Activated CD8-positive, alpha-beta memory T cell treated with anti-CD3 and anti-CD28 coated beads for 36 hours (primary cell): ENCODE measurements around the gene AOPEP. TPM values are rescaled to one million over a fixed set of nuclear protein-coding genes. Genes with fewer than 3 reads are reported as not detected.

Source experiments
- CTCF ChIA-PET: fragments of 350-600 bp; sonication (Branson Sonifier 250); formaldehyde crosslinking; loops from one replicate; lab custom pipeline; 2021; ENCODE audit warnings: antibody characterized with exemption; lab: Charles Lee
- POLR2A ChIA-PET: fragments of 350-600 bp; sonication (Branson Sonifier 250); formaldehyde crosslinking; loops from one replicate; lab custom pipeline; 2021; ENCODE audit warnings: antibody characterized with exemption; lab: Charles Lee
- total RNA-seq, 2 experiments: library from RNA; stranded (reverse); gene quantifications; one replicate each; pipeline ENCODE4 v1.2.3, GENCODE V29; 2021

Gene AOPEP
- total RNA-seq, 2 experiments from 2014 or later, result 7.4 to 7.8 TPM

- POLR2A ChIA-PET, result no interaction called here
Observed at GRCh38 chr9:94853887-94854286, 127.4 kb downstream of the AOPEP start.

GRCh38 chr9:94855903-94856302, 129.4 kb downstream of the AOPEP start:
- POLR2A ChIA-PET, result no interaction called here
- CTCF ChIA-PET, result no interaction called here

More at GRCh38 chr9:94853887-94854286, 127.4 kb downstream of the AOPEP start:
- CTCF ChIA-PET, result no interaction called here

GRCh38 chr9:94857791-94858190, 131.3 kb downstream of the AOPEP start:
- POLR2A ChIA-PET, result no interaction called here
- CTCF ChIA-PET, result interaction anchor here (1.1 kb wide), 1 partner anchor 8 kb away, joined by 3 read pairs; no protein-coding TSS in a partner anchor

- POLR2A ChIA-PET, result no interaction called here
Observed at GRCh38 chr9:94859226-94859625, 132.7 kb downstream of the AOPEP start.

GRCh38 chr9:94859891-94860290, 133.4 kb downstream of the AOPEP start:
- ChIA-PET CTCF (no interaction called here), POLR2A (no interaction called here)

More at GRCh38 chr9:94859226-94859625, 132.7 kb downstream of the AOPEP start:
- CTCF ChIA-PET, result no interaction called here

- CTCF ChIA-PET, result interaction anchor here (1.2 kb wide), 1 partner anchor 9 kb away, joined by 3 read pairs; no protein-coding TSS in a partner anchor
- POLR2A ChIA-PET, result interaction anchor here (0.7 to 1.4 kb wide), 3 partner anchors 18 to 134 kb away, joined by 3 to 4 read pairs (median 3); no protein-coding TSS in a partner anchor
Observed at GRCh38 chr9:94860678-94861588, 134.4 kb downstream of the AOPEP start.

- POLR2A ChIA-PET, result interaction anchor here (1.1 to 1.4 kb wide), 2 partner anchors 17 to 135 kb away, joined by 3 read pairs; no protein-coding TSS in a partner anchor
Observed at GRCh38 chr9:94861589-94862272, 135.2 kb downstream of the AOPEP start.

GRCh38 chr9:94864196-94864595, 137.7 kb downstream of the AOPEP start:
- CTCF ChIA-PET, result no interaction called here
- POLR2A ChIA-PET, result no interaction called here

More at GRCh38 chr9:94861589-94862272, 135.2 kb downstream of the AOPEP start:
- CTCF ChIA-PET, result interaction anchor here (1.2 kb wide), 1 partner anchor 9 kb away, joined by 3 read pairs; no protein-coding TSS in a partner anchor

GRCh38 chr9:94864862-94865509, 138.5 kb downstream of the AOPEP start:
- CTCF ChIA-PET, result no interaction called here

GRCh38 chr9:94865582-94866452, 139.3 kb downstream of the AOPEP start:
- CTCF ChIA-PET, result interaction anchor here (0.9 to 1.0 kb wide), 2 partner anchors 44 to 93 kb away, joined by 3 read pairs; no protein-coding TSS in a partner anchor
- POLR2A ChIA-PET, result no interaction called here

More at GRCh38 chr9:94864862-94865509, 138.5 kb downstream of the AOPEP start:
- POLR2A ChIA-PET, result no interaction called here

GRCh38 chr9:94866770-94867169, 140.3 kb downstream of the AOPEP start:
- ChIA-PET POLR2A (no interaction called here), CTCF (interaction anchor here (0.9 kb wide), 1 partner anchor 94 kb away, joined by 3 read pairs; no protein-coding TSS in a partner anchor)

GRCh38 chr9:94867281-94867841, 140.9 kb downstream of the AOPEP start:
- POLR2A ChIA-PET, result no interaction called here

GRCh38 chr9:94867842-94868312, 141.4 kb downstream of the AOPEP start:
- ChIA-PET POLR2A (no interaction called here), CTCF (no interaction called here)

More at GRCh38 chr9:94867281-94867841, 140.9 kb downstream of the AOPEP start:
- CTCF ChIA-PET, result interaction anchor here (0.9 kb wide), 1 partner anchor 95 kb away, joined by 3 read pairs; no protein-coding TSS in a partner anchor

GRCh38 chr9:94868464-94868863, 142.0 kb downstream of the AOPEP start:
- ChIA-PET POLR2A (no interaction called here), CTCF (no interaction called here)

GRCh38 chr9:94869415-94869843, 142.9 kb downstream of the AOPEP start:
- ChIA-PET CTCF (no interaction called here), POLR2A (no interaction called here)

GRCh38 chr9:94870465-94870792, 143.9 kb downstream of the AOPEP start:
- POLR2A ChIA-PET, result no interaction called here
- CTCF ChIA-PET, result no interaction called here

GRCh38 chr9:94870793-94871558, 144.5 kb downstream of the AOPEP start:
- CTCF ChIA-PET, result no interaction called here

More at GRCh38 chr9:94870793-94871558, 144.5 kb downstream of the AOPEP start:
- POLR2A ChIA-PET, result no interaction called here
